ENCODE measurements around the gene NUP62. TPM values are rescaled to one million over a fixed set of nuclear protein-coding genes. Genes with fewer than 3 reads are reported as not detected.

Gene NUP62
- total and polyA plus RNA-seq, 2 of the 8 experiments (the other 6 are each of a cell fraction or from before 2014, with no cell fraction given) = 50.0 to 107 TPM

DNA sequence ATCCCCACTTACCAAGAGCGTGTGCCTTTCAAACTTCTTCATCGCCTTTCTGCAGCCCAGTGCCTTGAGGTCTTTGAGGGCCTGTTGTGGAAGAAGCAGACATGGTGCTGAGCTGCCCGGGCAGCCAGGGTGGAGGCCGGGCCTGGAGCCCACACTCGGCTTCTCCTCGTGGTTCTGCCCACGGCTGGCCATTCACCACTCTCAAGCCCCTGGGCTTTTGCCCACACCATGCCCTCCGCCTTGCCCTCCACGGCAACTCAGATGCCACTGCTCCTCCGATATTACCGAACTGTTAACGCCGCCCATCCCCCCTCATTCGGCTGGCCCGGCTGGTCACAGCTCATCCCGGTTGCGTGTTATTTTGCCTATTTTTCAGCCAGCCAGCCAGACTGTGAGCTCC lies 37.9 kb downstream of the NUP62 start:
- peak overlapping the region in 1 of 2 experiments; percentile 65; a peak in 3 of 4 replicates for H3K4me2 ChIP-seq (ENCODE audit: insufficient read depth in 1 of 2, low read depth in 2 of 2, low read length in 2 of 2)
- H3K36me3 ChIP-seq (ENCODE audit: control insufficient read depth in 2 of 4, insufficient read depth in 4 of 4, low read length in 3 of 4) = peaks cover 0 to 10% (median 0%) of the 10 kb centered on the region in 4 experiments; a peak in 2 of 8 replicates
- peak overlapping the region; percentile 29; the same call in 1 of the 2 replicates for H2BK15ac ChIP-seq (ENCODE audit: low read length)
- no peak overlapping the region for H2BK120ac ChIP-seq (replicated peaks; ENCODE audit: low read depth, low read length)
- no peak overlapping the region for H3K27ac ChIP-seq (ENCODE audit: low read depth, low read length)
- no peak overlapping the region for H3K14ac ChIP-seq (ENCODE audit: insufficient read length)
- H3K23me2 ChIP-seq (ENCODE audit: low read depth, low read length) = peaks cover 2% of the 10 kb centered on the region; the same call in 1 of the 2 replicates
- H2AFZ ChIP-seq (ENCODE audit: low read length) = no peak overlapping the region
- 90% methylated on average over 17 of the region's 17 CpGs; no CpG with 5 or more reads in 1 of the 2 experiments for WGBS, 2 experiments (ENCODE audit: extremely low coverage in 1 of 2, insufficient coverage in 1 of 2, insufficient read length in 1 of 2, insufficient replicate concordance in 2 of 2, low coverage in 1 of 2, low lambda C conversion rate in 2 of 2, missing lambda C conversion rate in 1 of 2)
- DNase-seq (ENCODE audit: low read depth in 1 of 2, low spot score in 2 of 2) (no peak), FAIRE-seq (no peak)
- H2BK5ac ChIP-seq (ENCODE audit: low read depth, low read length) = no peak overlapping the region
- no peak overlapping the region for H3K23ac ChIP-seq (ENCODE audit: insufficient read length)
- CTCF ChIA-PET (ENCODE audit: partially characterized antibody) = interaction anchor here (0.8 to 2.2 kb wide), 5 partner anchors 10 to 245 kb away, joined by 3 to 7 read pairs (median 3); no protein-coding TSS in a partner anchor
- peaks cover 0 to 10% of the 10 kb centered on the region in 2 experiments; a peak in 3 of 4 replicates for H3K9me3 ChIP-seq (ENCODE audit: insufficient read depth in 2 of 2, low read depth in 1 of 2, low read length in 1 of 2)
- no peak overlapping the region for H4K91ac ChIP-seq (replicated peaks; ENCODE audit: insufficient read length, low read length)
- H3K56ac ChIP-seq (replicated peaks; ENCODE audit: insufficient read length, low read depth, low read length) = no peak overlapping the region
- no peaks in the 10 kb centered on the region for H3K79me1 ChIP-seq (ENCODE audit: low read depth, low read length)
- H2BK12ac ChIP-seq (ENCODE audit: low read depth, low read length) = no peak overlapping the region
- no peak overlapping the region for H2AK5ac ChIP-seq (ENCODE audit: low read depth, low read length)
- no peak overlapping the region for H3K4ac ChIP-seq (replicated peaks; ENCODE audit: insufficient read length, low read depth, low read length)
- no peaks in the 10 kb centered on the region for H3K79me2 ChIP-seq (ENCODE audit: control insufficient read depth in 1 of 2, insufficient read depth in 2 of 2, low read length in 2 of 2)
- H3K4me1 ChIP-seq (replicated peaks in 1 of 4; ENCODE audit: control insufficient read depth in 3 of 4, insufficient read depth in 4 of 4, low read length in 3 of 4) = peaks cover 0 to 10% (median 8%) of the 10 kb centered on the region in 4 experiments; a peak in 5 of 7 replicates
- H3K27me3 ChIP-seq (replicated peaks in 1 of 4; ENCODE audit: control insufficient read depth in 3 of 4, extremely low read depth in 1 of 4, insufficient read depth in 3 of 4, low read length in 3 of 4) = peaks cover 0 to 11% (median 6%) of the 10 kb centered on the region in 4 experiments; a peak in 4 of 7 replicates
- peaks cover 0 to 5% of the 10 kb centered on the region in 2 experiments for H4K20me1 ChIP-seq (replicated peaks in 1 of 2; ENCODE audit: control insufficient read depth in 1 of 2, insufficient read depth in 2 of 2, low read length in 2 of 2)
- no peak overlapping the region; the same call in 1 of the 2 replicates for H3K18ac ChIP-seq (ENCODE audit: extremely low read depth, low read length)
- POLR2A ChIA-PET (ENCODE audit: partially characterized antibody) = interaction anchor here (0.8 to 9.5 kb wide), 13 partner anchors 10 to 65 kb away, joined by 3 to 82 read pairs (median 4); partner anchors contain the start of genes AKT1S1, ATF5, NUP62 and TBC1D17
- TF ChIP-seq KDM4A (IDR thresholded peaks at IDR 0.05; ENCODE audit: low read depth, low read length, severe bottlenecking) = no peak
- no peak for TF ChIP-seq SIRT6 (IDR thresholded peaks at IDR 0.05; ENCODE audit: low read length)
- no peak for TF ChIP-seq RFX5 (IDR thresholded peaks at IDR 0.05; ENCODE audit: borderline replicate concordance, low read depth, low read length)
- no peak for TF ChIP-seq CREB1 (IDR thresholded peaks at IDR 0.05)
- TF ChIP-seq EP300 (IDR thresholded peaks at IDR 0.05; ENCODE audit: borderline replicate concordance in 1 of 2, low read depth in 2 of 2, low read length in 2 of 2) = no peak
- no peak for TF ChIP-seq HDAC6 (IDR thresholded peaks at IDR 0.05; ENCODE audit: low read depth, low read length)
- no peak for TF ChIP-seq SUZ12 (IDR thresholded peaks at IDR 0.05; ENCODE audit: low read length)
- H3K4me3 ChIP-seq (ENCODE audit: extremely low read depth in 1 of 4, insufficient read depth in 2 of 4, low read depth in 3 of 4, low read length in 4 of 4) = peak overlapping the region in 1 of 4 experiments; percentile 44; a peak in 3 of 8 replicates
- H2BK20ac ChIP-seq (ENCODE audit: low read length) = no peak overlapping the region
- no peak overlapping the region for H4K5ac ChIP-seq (ENCODE audit: insufficient read length, low read depth, low read length)
- H3K9ac ChIP-seq (replicated peaks in 1 of 4; ENCODE audit: extremely low read depth in 1 of 4, low read depth in 3 of 4, low read length in 3 of 4) = no peak overlapping the region
- H4K8ac ChIP-seq (ENCODE audit: extremely low read depth, insufficient read depth, low read length) = peak overlapping the region; percentile 60; the same call in 1 of the 2 replicates

Data from H1 (cell line).